ENCODE results near the gene TPO. TPM values are rescaled to one million over a fixed set of nuclear protein-coding genes. Genes with fewer than 3 reads are reported as not detected.

The TPO gene
- total RNA-seq, 1 experiment from 2014 or later, result not detected

- TF ChIP-seq ZNF532 (CRISPR knock-in tag; IDR thresholded peaks at IDR 0.05; ENCODE audit: borderline replicate concordance), result no peak
Observed at GRCh38 chr2:1393321-1393720, 19.9 kb upstream of the TPO start (continued).

GRCh38 chr2:1394709-1395408, 18.4 kb upstream of the TPO start:
- Mint-ChIP-seq H3K4me3 (no peak overlapping the region), H3K4me1 (0 out of 2 replicates have a peak, but pooled peaks cover 10% of the 10 kb centered on the region), H3K36me3 (no peaks in the 10 kb centered on the region; the same call in 1 of the 2 replicates), H3K27ac (no peak overlapping the region), H3K9me3 (peaks cover 8% of the 10 kb centered on the region), H3K27me3 (ENCODE audit: low read depth) (peaks cover 55% of the 10 kb centered on the region)
- no peak for ATAC-seq
- ChIA-PET POLR2A (no interaction called here), CTCF (no interaction called here)
- DNase-seq (ENCODE audit: low spot score), result no peak
- TF ChIP-seq E2F4 (CRISPR knock-in tag; IDR thresholded peaks at IDR 0.05; ENCODE audit: borderline replicate concordance, low read depth) (no peak), RELA (CRISPR knock-in tag; IDR thresholded peaks at IDR 0.05; ENCODE audit: borderline replicate concordance) (no peak), SMAD4 (CRISPR knock-in tag; IDR thresholded peaks at IDR 0.05) (no peak), FOXJ3 (CRISPR knock-in tag; IDR thresholded peaks at IDR 0.05; ENCODE audit: borderline replicate concordance) (no peak), ZNF219 (CRISPR knock-in tag; IDR thresholded peaks at IDR 0.05; ENCODE audit: borderline replicate concordance) (no peak), PREB (CRISPR knock-in tag; IDR thresholded peaks at IDR 0.05; ENCODE audit: borderline replicate concordance) (no peak)

- CTCF ChIA-PET, result no interaction called here
- H3K27me3 Mint-ChIP-seq (ENCODE audit: low read depth), result peaks cover 32% of the 10 kb centered on the region
- DNase-seq (ENCODE audit: low spot score), result no peak
- POLR2A ChIA-PET, result no interaction called here
- TF ChIP-seq IRF2 (CRISPR knock-in tag; IDR thresholded peaks at IDR 0.05; ENCODE audit: borderline replicate concordance, low read depth) (no peak), PRRX2 (CRISPR knock-in tag; IDR thresholded peaks at IDR 0.05) (no peak), OVOL2 (CRISPR knock-in tag; IDR thresholded peaks at IDR 0.05; ENCODE audit: borderline replicate concordance) (no peak), MAX (CRISPR knock-in tag; IDR thresholded peaks at IDR 0.05) (no peak), ATF3 (CRISPR knock-in tag; conservative IDR thresholded peaks at IDR 0.05) (no peak), ELF4 (CRISPR knock-in tag; IDR thresholded peaks at IDR 0.05; ENCODE audit: low read depth) (no peak), NR3C1 (CRISPR knock-in tag; conservative IDR thresholded peaks at IDR 0.05; ENCODE audit: low read depth) (no peak), SP1 (CRISPR knock-in tag; conservative IDR thresholded peaks at IDR 0.05) (no peak), NR2C2 (CRISPR knock-in tag; IDR thresholded peaks at IDR 0.05) (no peak)
- H3K4me3 Mint-ChIP-seq, result no peak overlapping the region
- H3K9me3 Mint-ChIP-seq, result peaks cover 8% of the 10 kb centered on the region
- H3K4me1 Mint-ChIP-seq, result 0 out of 2 replicates have a peak, but pooled peaks cover 10% of the 10 kb centered on the region
- no peak overlapping the region for H3K27ac Mint-ChIP-seq
- no peaks in the 10 kb centered on the region for H3K36me3 Mint-ChIP-seq
- ATAC-seq, result no peak
Observed at GRCh38 chr2:1397350-1397749, 15.9 kb upstream of the TPO start.
